GM23338 (cell line): ENCODE data around the gene B4GALT6. TPM values are rescaled to one million over a fixed set of nuclear protein-coding genes. Genes with fewer than 3 reads are reported as not detected.
A peak's percentile ranks its signal among the peaks of the same experiment; 100 is the strongest.

Experiments
- ATAC-seq: fragments of 200-7000 bp; cut with Tn5 transposase; 3 replicates; pipeline ENCODE4 v1.9.1; 2020
- DNase-seq: peaks from one replicate; pipeline ENCODE4 v3.0.0-alpha.2; 2015; ENCODE audit warnings: low spot score
- H2AFZ ChIP-seq: fragments of 200-600 bp; sonication (generic); 2 replicates; pipeline ENCODE4 v1.8.0; 2016; ENCODE audit warnings: antibody characterized with exemption, mild to moderate bottlenecking, moderate library complexity
- H3F3A ChIP-seq: fragments of 200-600 bp; sonication (generic); replicated peaks from 2 replicates; pipeline ENCODE4 v1.8.0; 2017; ENCODE audit warnings: antibody characterized with exemption, mixed run types, low read depth
- H3K27ac ChIP-seq: fragments of 200-600 bp; sonication (generic); 2 replicates; pipeline ENCODE4 v1.6.1; 2016; ENCODE audit warnings: low read depth
- H3K27me3 ChIP-seq: fragments of 200-600 bp; sonication (generic); 2 replicates; pipeline ENCODE4 v1.8.0; 2016; ENCODE audit warnings: mild to moderate bottlenecking, mixed run types, moderate library complexity; ENCODE audit not compliant: insufficient read depth
- H3K36me3 ChIP-seq: fragments of 200-600 bp; sonication (generic); 2 replicates; pipeline ENCODE4 v1.8.0; 2016; ENCODE audit warnings: mild to moderate bottlenecking; ENCODE audit not compliant: insufficient read depth
- H3K4me1 ChIP-seq: fragments of 200-600 bp; sonication (generic); 2 replicates; pipeline ENCODE4 v1.8.0; 2016; ENCODE audit warnings: mild to moderate bottlenecking, moderate library complexity; ENCODE audit not compliant: insufficient read depth
- H3K4me2 ChIP-seq: fragments of 200-600 bp; sonication (generic); 2 replicates; pipeline ENCODE4 v1.7.1; 2017; ENCODE audit warnings: mixed run types
- H3K4me3 ChIP-seq: fragments of 200-600 bp; sonication (generic); 2 replicates; pipeline ENCODE4 v1.6.1; 2016; ENCODE audit warnings: mixed run types
- H3K79me2 ChIP-seq: fragments of 200-600 bp; sonication (generic); replicated peaks from 2 replicates; pipeline ENCODE4 v1.8.0; 2017; ENCODE audit warnings: mild to moderate bottlenecking; ENCODE audit not compliant: insufficient read depth
- H3K9me2 ChIP-seq: fragments of 200-600 bp; sonication (generic); 2 replicates; pipeline ENCODE4 v1.8.0; 2017; ENCODE audit not compliant: insufficient read depth
- H4K20me1 ChIP-seq: fragments of 200-600 bp; sonication (generic); replicated peaks from 2 replicates; pipeline ENCODE4 v1.8.0; 2017; ENCODE audit warnings: mild to moderate bottlenecking; ENCODE audit not compliant: insufficient read depth
- H3K27ac Mint-ChIP-seq: 2 replicates; pipeline ENCODE4 v1.8.0; 2020; ENCODE audit warnings: inconsistent platforms, mild to moderate bottlenecking, moderate library complexity, mixed read lengths
- H3K27me3 Mint-ChIP-seq: 3 replicates; pipeline ENCODE4 v1.8.0; 2022; ENCODE audit warnings: low read depth, mild to moderate bottlenecking, moderate library complexity, mixed read lengths, inconsistent platforms; ENCODE audit not compliant: insufficient read depth, poor library complexity
- H3K36me3 Mint-ChIP-seq: 3 replicates; pipeline ENCODE4 v1.8.0; 2021; ENCODE audit warnings: low read depth, mild to moderate bottlenecking, inconsistent platforms, moderate library complexity, mixed read lengths
- H3K4me1 Mint-ChIP-seq: 3 replicates; pipeline ENCODE4 v1.8.0; 2020; ENCODE audit warnings: mild to moderate bottlenecking, inconsistent platforms, mixed read lengths
- H3K4me3 Mint-ChIP-seq: 3 replicates; pipeline ENCODE4 v1.8.0; 2021; ENCODE audit warnings: moderate library complexity, mild to moderate bottlenecking, inconsistent platforms, mixed read lengths
- H3K9me3 Mint-ChIP-seq: 3 replicates; pipeline ENCODE4 v1.8.0; 2020; ENCODE audit warnings: moderate library complexity, mild to moderate bottlenecking, inconsistent platforms, mixed read lengths
- CREB1 ChIP-seq: fragments of 250-450 bp; sonication (Bioruptor Pico); IDR thresholded peaks from 2 replicates; pipeline ENCODE4 v1.5.0; 2020; ENCODE audit warnings: low read depth, mild to moderate bottlenecking, moderate library complexity
- CTCF ChIP-seq, 2 experiments: fragments of 200-600 bp in 1 of 2; sonication (generic) in 1 of 2; conservative IDR thresholded peaks; 2 replicates each; pipeline versions ENCODE4 v1.5.1 to v1.6.1; 2016 to 2017; ENCODE audit warnings: antibody characterized with exemption in 2 of 2, low read depth in 2 of 2, mild to moderate bottlenecking in 2 of 2, moderate library complexity in 1 of 2
- ETS1 ChIP-seq: IDR thresholded peaks from 2 replicates; pipeline ENCODE4 v1.6.1; 2016; ENCODE audit warnings: antibody characterized with exemption
- EZH2 ChIP-seq: fragments of 200-600 bp; sonication (generic); IDR thresholded peaks from one replicate; pipeline ENCODE4 v1.8.0; 2017; ENCODE audit warnings: antibody characterized with exemption, mild to moderate bottlenecking, low read depth; ENCODE audit not compliant: unreplicated experiment
- EZH2phosphoT487 ChIP-seq: fragments of 200-600 bp; sonication (generic); IDR thresholded peaks from one replicate; pipeline ENCODE4 v1.8.1; 2018; ENCODE audit warnings: antibody characterized with exemption; ENCODE audit not compliant: unreplicated experiment
- JUNB ChIP-seq: IDR thresholded peaks from one replicate; pipeline ENCODE4 v1.6.1; 2016; ENCODE audit warnings: antibody characterized with exemption; ENCODE audit not compliant: unreplicated experiment
- NANOG ChIP-seq: IDR thresholded peaks from 2 replicates; pipeline ENCODE4 v1.6.1; 2016; ENCODE audit warnings: antibody characterized with exemption, borderline replicate concordance
- POLR2AphosphoS5 ChIP-seq: IDR thresholded peaks from 2 replicates; pipeline ENCODE4 v1.6.1; 2016; ENCODE audit warnings: antibody characterized with exemption, low read depth
- REST ChIP-seq: IDR thresholded peaks from one replicate; pipeline ENCODE4 v1.6.1; 2018; ENCODE audit warnings: antibody characterized with exemption; ENCODE audit not compliant: unreplicated experiment
- STAT1 ChIP-seq: IDR thresholded peaks from one replicate; pipeline ENCODE4 v1.6.1; 2016; ENCODE audit warnings: antibody characterized with exemption; ENCODE audit not compliant: unreplicated experiment
- ZNF114 ChIP-seq: fragments of 250-450 bp; sonication (Bioruptor Pico); IDR thresholded peaks from 2 replicates; pipeline ENCODE4 v1.5.0; 2020; ENCODE audit warnings: mild to moderate bottlenecking, moderate library complexity
- ZNF331 ChIP-seq: fragments of 250-450 bp; sonication (Bioruptor Pico); IDR thresholded peaks from 2 replicates; pipeline ENCODE4 v1.5.0; 2020; ENCODE audit warnings: low read depth, mild to moderate bottlenecking, moderate library complexity
- polyA plus RNA-seq: library from polyadenylated mRNA; unstranded; fragments of >200 nt; fragmentation: Nextera tagmentation; extraction: Ambion mirVana; gene quantifications from 2 replicates; pipeline ENCODE4 v1.2.1, GENCODE V29; 2016
- total RNA-seq: library from RNA; depleted of rRNA; stranded (reverse); fragments of >200 nt; shearing (Covaris generic); gene quantifications from 2 replicates; pipeline ENCODE4 v1.2.3, GENCODE V29; 2014

The B4GALT6 gene
- total and polyA plus RNA-seq, 2 experiments from 2014 or later, result 14.8 to 33.8 TPM

- no peak for TF ChIP-seq POLR2AphosphoS5
- TF ChIP-seq CTCF (conservative IDR thresholded peaks at IDR 0.05; ENCODE audit: low read depth in 2 of 2), result peak; percentile 27 to 48; a peak in 3 of 4 replicates
- Histone ChIP-seq H3K4me3 (no peak overlapping the region), H3K27ac (no peak overlapping the region), H3K4me1 (peaks cover 68% of the 10 kb centered on the region), H3K36me3 (no peaks in the 10 kb centered on the region), H3F3A (no peaks in the 10 kb centered on the region; the same call in 1 of the 2 replicates), H3K4me2 (peak overlapping the region; percentile 96; the same call in 1 of the 2 replicates), H3K79me2 (peaks cover 82% of the 10 kb centered on the region), H3K9me2 (no peaks in the 10 kb centered on the region; the same call in 1 of the 2 replicates), H2AFZ (no peak overlapping the region), H4K20me1 (peaks cover 8% of the 10 kb centered on the region; the same call in 1 of the 2 replicates), H3K27me3 (no peaks in the 10 kb centered on the region)
- peak overlapping the region; percentile 60 for H3K27ac Mint-ChIP-seq
- peak overlapping the region; percentile 12; the same call in 1 of the 3 replicates for H3K4me3 Mint-ChIP-seq
- ATAC-seq (no peak), DNase-seq (peak; percentile 43)
- no peaks in the 10 kb centered on the region; the same call in 2 of the 3 replicates for H3K36me3 Mint-ChIP-seq
- no peaks in the 10 kb centered on the region; the same call in 1 of the 3 replicates for H3K9me3 Mint-ChIP-seq
- H3K4me1 Mint-ChIP-seq, result peaks cover 57% of the 10 kb centered on the region
- H3K27me3 Mint-ChIP-seq, result peaks cover 9% of the 10 kb centered on the region
Observed at GRCh38 chr18:31680831-31681568, 3.4 kb downstream of the B4GALT6 start.

GRCh38 chr18:31680433-31680811 is 4.0 kb downstream of the B4GALT6 start:
- Mint-ChIP-seq H3K36me3 (no peaks in the 10 kb centered on the region; the same call in 2 of the 3 replicates), H3K4me1 (peaks cover 56% of the 10 kb centered on the region), H3K9me3 (no peaks in the 10 kb centered on the region; the same call in 2 of the 3 replicates), H3K27me3 (peaks cover 6% of the 10 kb centered on the region), H3K27ac (peak overlapping the region; percentile 60), H3K4me3 (peak overlapping the region; percentile 5; the same call in 2 of the 3 replicates)
- Histone ChIP-seq H3K4me2 (peak overlapping the region; percentile 96; the same call in 1 of the 2 replicates), H3K79me2 (peaks cover 88% of the 10 kb centered on the region), H3K9me2 (no peaks in the 10 kb centered on the region; the same call in 1 of the 2 replicates), H4K20me1 (peaks cover 8% of the 10 kb centered on the region; the same call in 1 of the 2 replicates), H3K27ac (no peak overlapping the region), H3K27me3 (no peaks in the 10 kb centered on the region), H3K36me3 (no peaks in the 10 kb centered on the region), H3F3A (no peaks in the 10 kb centered on the region; the same call in 1 of the 2 replicates), H3K4me3 (no peak overlapping the region), H2AFZ (no peak overlapping the region), H3K4me1 (peaks cover 72% of the 10 kb centered on the region)
- DNase-seq, result no peak
- peak; percentile 12 for ATAC-seq
- TF ChIP-seq CREB1 (CRISPR knock-in tag), result no peak
- no peak for TF ChIP-seq ETS1
- TF ChIP-seq ZNF114 (CRISPR knock-in tag), result no peak
- TF ChIP-seq STAT1, result no peak
- no peak for TF ChIP-seq POLR2AphosphoS5
- TF ChIP-seq JUNB, result no peak
- TF ChIP-seq CTCF (conservative IDR thresholded peaks at IDR 0.05; ENCODE audit: low read depth in 2 of 2), result no peak
- TF ChIP-seq ZNF331 (CRISPR knock-in tag), result no peak
- TF ChIP-seq REST, result no peak
- TF ChIP-seq EZH2phosphoT487, result no peak
- no peak for TF ChIP-seq EZH2
- TF ChIP-seq NANOG, result no peak
